HCT116 (cell line): ENCODE results near the gene SRSF7. TPM values are rescaled to one million over a fixed set of nuclear protein-coding genes. Genes with fewer than 3 reads are reported as not detected.

Experiments
- ATAC-seq: fragments of 200-7000 bp; cut with Tn5 transposase; 2 replicates; pipeline ENCODE4 v1.9.1; 2020; ENCODE audit warnings: mild to moderate bottlenecking, moderate library complexity
- BruUV-seq: library from RNA; stranded (reverse); fragments of 400-500 nt; replicated peaks from 2 replicates; lab custom pipeline; 2021; lab: Mats Ljungman, UMichigan
- CTCF ChIA-PET: fragments of 300-600 bp; sonication (Branson Sonifier 250); formaldehyde crosslinking; loops from one replicate; lab custom pipeline; 2021; ENCODE audit warnings: antibody characterized with exemption; lab: Charles Lee
- POLR2A ChIA-PET: fragments of 300-600, 350-600 bp; sonication (Branson Sonifier 250); formaldehyde crosslinking; loops from one replicate; lab custom pipeline; 2021; ENCODE audit warnings: antibody characterized with exemption; lab: Charles Lee
- RAD21 ChIA-PET, 2 experiments: fragments of 300-600 bp; sonication (Branson Sonifier 250); formaldehyde crosslinking; loops; one replicate each; lab custom pipeline; 2023; ENCODE audit warnings: low total read pairs in 2 of 2; ENCODE audit not compliant: uncharacterized antibody in 2 of 2, unreplicated experiment in 2 of 2, low non-redundant PET in 1 of 2; lab: Charles Lee
- DNase-seq: peaks from one replicate; pipeline ENCODE4 v3.0.0-alpha.2; 2010; ENCODE audit warnings: low read depth, low spot score
- H2AFZ ChIP-seq: fragments of 200-600 bp; shearing (Covaris generic), sonication (generic); 2 replicates; pipeline ENCODE4 v1.6.1; 2017; ENCODE audit warnings: low read depth, mixed run types, mixed read lengths, antibody characterized with exemption, low read length; ENCODE audit not compliant: poor library complexity, severe bottlenecking
- H3K27ac ChIP-seq: 2 replicates; pipeline ENCODE4 v1.5.1; 2012; ENCODE audit warnings: low read depth, low read length
- H3K27me3 ChIP-seq: fragments of 200-600 bp; sonication (generic); 2 replicates; pipeline ENCODE4 v1.6.1; 2016; ENCODE audit warnings: mixed run types, low read length, mixed read lengths; ENCODE audit not compliant: insufficient read depth
- H3K36me3 ChIP-seq, 2 experiments: fragments of 200-500 bp in 1 of 2; fragments of 200-600 bp in 1 of 2; sonication (Bioruptor generic) in 1 of 2; sonication (generic) in 1 of 2; 2 replicates each; pipeline versions ENCODE4 v1.5.1 to v1.6.1; 2014 to 2016; ENCODE audit warnings: low read length in 2 of 2, inconsistent platforms in 1 of 2, mixed read lengths in 1 of 2, mixed run types in 1 of 2; ENCODE audit not compliant: insufficient read depth in 2 of 2, control insufficient read depth in 1 of 2
- H3K4me1 ChIP-seq, 2 experiments: fragments of 200-600 bp in 1 of 2; sonication (generic) in 1 of 2; 2 replicates each; pipeline versions ENCODE4 v1.5.1 to v1.6.1; 2012 to 2017; ENCODE audit warnings: low read length in 2 of 2, inconsistent platforms in 1 of 2, mild to moderate bottlenecking in 1 of 2, mixed read lengths in 1 of 2, mixed run types in 1 of 2, moderate library complexity in 1 of 2; ENCODE audit not compliant: insufficient read depth in 2 of 2, control insufficient read depth in 1 of 2
- H3K4me2 ChIP-seq: fragments of 200-600 bp; sonication (generic); 2 replicates; pipeline ENCODE4 v1.6.1; 2017; ENCODE audit warnings: mixed run types, low read length, mixed read lengths
- H3K4me3 ChIP-seq, 2 experiments: fragments of 200-600 bp in 1 of 2; sonication (generic) in 1 of 2; replicated peaks in 1 of 2; 2 replicates each; pipeline ENCODE4 v1.5.1; 2011 to 2016; ENCODE audit warnings: low read length in 2 of 2, control low read depth in 1 of 2, low read depth in 1 of 2, mild to moderate bottlenecking in 1 of 2, mixed read lengths in 1 of 2, mixed run types in 1 of 2
- H3K79me2 ChIP-seq: fragments of 200-600 bp; sonication (generic); 2 replicates; pipeline ENCODE4 v1.6.1; 2017; ENCODE audit warnings: mild to moderate bottlenecking, mixed run types, low read length, moderate library complexity, mixed read lengths; ENCODE audit not compliant: insufficient read depth
- H3K9ac ChIP-seq: fragments of 200-600 bp; sonication (generic); 2 replicates; pipeline ENCODE4 v1.6.1; 2016; ENCODE audit warnings: low read length, mixed read lengths
- H3K9me2 ChIP-seq: fragments of 200-600 bp; sonication (generic), shearing (Covaris generic); 2 replicates; pipeline ENCODE4 v1.6.1; 2017; ENCODE audit warnings: mixed run types, mild to moderate bottlenecking, moderate library complexity; ENCODE audit not compliant: insufficient read depth
- H3K9me3 ChIP-seq, 2 experiments: fragments of 200-500 bp in 1 of 2; fragments of 200-600 bp in 1 of 2; sonication (Bioruptor generic) in 1 of 2; sonication (generic) in 1 of 2; 2 replicates each; pipeline ENCODE4 v1.6.1; 2014 to 2017; ENCODE audit warnings: low read length in 2 of 2, mixed read lengths in 2 of 2, inconsistent platforms in 1 of 2, low read depth in 1 of 2, mild to moderate bottlenecking in 1 of 2, mixed run types in 1 of 2, moderate library complexity in 1 of 2; ENCODE audit not compliant: control insufficient read depth in 1 of 2, insufficient read depth in 1 of 2
- H4K20me1 ChIP-seq: fragments of 200-600 bp; sonication (generic), shearing (Covaris generic); 2 replicates; pipeline ENCODE4 v1.6.1; 2017; ENCODE audit warnings: mixed run types, mild to moderate bottlenecking, moderate library complexity; ENCODE audit not compliant: insufficient read depth
- ATF3 ChIP-seq: IDR thresholded peaks from 2 replicates; pipeline ENCODE4 v1.6.1; 2012
- CBX3 ChIP-seq: IDR thresholded peaks from 2 replicates; pipeline ENCODE4 v1.6.1; 2012; ENCODE audit warnings: low read depth
- CEBPB ChIP-seq: IDR thresholded peaks from 2 replicates; pipeline ENCODE4 v1.6.1; 2012; ENCODE audit warnings: low read depth
- EZH2 ChIP-seq: fragments of 200-600 bp; sonication (generic); IDR thresholded peaks from 2 replicates; pipeline ENCODE4 v1.6.1; 2017; ENCODE audit warnings: antibody characterized with exemption, mixed run types
- FOSL1 ChIP-seq: IDR thresholded peaks from 2 replicates; pipeline ENCODE4 v1.6.1; 2012; ENCODE audit warnings: low read depth
- MAX ChIP-seq: IDR thresholded peaks from 2 replicates; pipeline ENCODE4 v1.6.1; 2012
- POLR2A ChIP-seq: IDR thresholded peaks from 2 replicates; pipeline ENCODE4 v1.7.0; 2011; ENCODE audit warnings: borderline replicate concordance; ENCODE audit not compliant: insufficient read depth, insufficient read length; ENCODE audit errors: extremely low read depth
- SIN3A ChIP-seq: IDR thresholded peaks from 2 replicates; pipeline ENCODE4 v1.6.1; 2012; ENCODE audit warnings: low read depth
- TCF7L2 ChIP-seq: IDR thresholded peaks from 2 replicates; pipeline ENCODE4 v1.7.0; 2011; ENCODE audit warnings: borderline replicate concordance, inconsistent platforms; ENCODE audit not compliant: insufficient read depth, insufficient read length; ENCODE audit errors: extremely low read depth
- YY1 ChIP-seq: IDR thresholded peaks from 2 replicates; pipeline ENCODE4 v1.6.1; 2011; ENCODE audit warnings: low read length, low read depth, moderate library complexity, mild to moderate bottlenecking; ENCODE audit not compliant: insufficient replicate concordance; ENCODE audit errors: extremely low read depth
- ZBTB33 ChIP-seq: IDR thresholded peaks from 2 replicates; pipeline ENCODE4 v1.6.1; 2011; ENCODE audit warnings: mild to moderate bottlenecking, low read length, moderate library complexity; ENCODE audit not compliant: insufficient replicate concordance; ENCODE audit errors: extremely low read depth
- ZFX ChIP-seq: fragments of 450-650 bp; IDR thresholded peaks from 2 replicates; pipeline ENCODE4 v1.6.1; 2017
- ZNF274 ChIP-seq: fragments of 200-500 bp; sonication (Bioruptor generic); IDR thresholded peaks from 2 replicates; pipeline ENCODE4 v1.6.1; 2014; ENCODE audit warnings: mild to moderate bottlenecking, low read depth, low read length, inconsistent platforms
- intact Hi-C: fragments of 100-400 bp; cut with micrococcal nuclease; formaldehyde crosslinking; loops from 2 replicates; pipeline ENCODE4 v1.10.0; 2022
- total RNA-seq: library from RNA; stranded (reverse); gene quantifications from one replicate; pipeline ENCODE4 v1.2.1, GENCODE V29; 2021; ENCODE audit not compliant: unreplicated experiment

The SRSF7 gene
- total RNA-seq, 1 experiment from 2014 or later: 215 TPM

GRCh38 chr2:38720613-38721241 is 30.4 kb downstream of the SRSF7 start:
- ATAC-seq: peak; percentile 26
- Histone ChIP-seq H3K4me2 (no peak overlapping the region), H3K4me3 (no peak overlapping the region), H2AFZ (no peak overlapping the region), H3K27ac (no peak overlapping the region), H3K79me2 (no peaks in the 10 kb centered on the region), H3K9me2 (no peaks in the 10 kb centered on the region), H4K20me1 (no peaks in the 10 kb centered on the region), H3K4me1 (peaks cover 18 to 23% of the 10 kb centered on the region in 2 experiments; a peak in 3 of 4 replicates), H3K9me3 (peaks cover 0 to 7% of the 10 kb centered on the region in 2 experiments; a peak in 1 of 4 replicates), H3K36me3 (no peaks in the 10 kb centered on the region), H3K27me3 (no peaks in the 10 kb centered on the region), H3K9ac (no peak overlapping the region)
- RAD21 ChIA-PET: no interaction called here
- TF ChIP-seq SIN3A (no peak), YY1 (peak; percentile 3)
- intact Hi-C loops: loop anchor here (10.0 kb wide), 1 partner anchor 736 kb away; no protein-coding TSS in a partner anchor
- POLR2A ChIA-PET: no interaction called here
- DNase-seq: no peak
- CTCF ChIA-PET: no interaction called here
- BruUV-seq: no TSS peak

GRCh38 chr2:38719706-38720105 is 31.5 kb downstream of the SRSF7 start:
- no peaks in the 10 kb centered on the region for H4K20me1 ChIP-seq
- DNase-seq (no peak), ATAC-seq (no peak)
- ChIA-PET POLR2A (no interaction called here), RAD21 (no interaction called here), CTCF (no interaction called here)
- H3K9me2 ChIP-seq: no peaks in the 10 kb centered on the region
- TF ChIP-seq ATF3 (no peak), CBX3 (no peak), EZH2 (no peak), ZBTB33 (no peak), ZFX (no peak), MAX (no peak), TCF7L2 (no peak), ZNF274 (no peak), POLR2A (no peak), FOSL1 (no peak), CEBPB (no peak), YY1 (no peak)
- H3K4me3 ChIP-seq: no peak overlapping the region
- intact Hi-C loops: loop anchor here (2.0 to 10.0 kb wide), 2 partner anchors 135 to 735 kb away; no protein-coding TSS in a partner anchor
- peaks cover 18 to 23% of the 10 kb centered on the region in 2 experiments; a peak in 3 of 4 replicates for H3K4me1 ChIP-seq
- peaks cover 0 to 7% of the 10 kb centered on the region in 2 experiments; a peak in 1 of 4 replicates for H3K9me3 ChIP-seq
- H3K4me2 ChIP-seq: peak overlapping the region; percentile 50
- BruUV-seq: no TSS peak
- H3K79me2 ChIP-seq: no peaks in the 10 kb centered on the region
- no peaks in the 10 kb centered on the region for H3K27me3 ChIP-seq
- H3K36me3 ChIP-seq: no peaks in the 10 kb centered on the region
- no peak overlapping the region for H3K27ac ChIP-seq
- H2AFZ ChIP-seq: no peak overlapping the region
- no peak overlapping the region for H3K9ac ChIP-seq
